Neutrophil (primary cell): ENCODE results near the gene FPGS.

Experiments
- H3K27ac ChIP-seq: fragments of 200-600 bp; sonication (generic); 2 replicates; pipeline ENCODE4 v1.5.1; 2016; ENCODE audit warnings: mild to moderate bottlenecking, moderate library complexity
- H3K27me3 ChIP-seq: fragments of 200-600 bp; sonication (generic); 2 replicates; pipeline ENCODE4 v1.6.0; 2016; ENCODE audit warnings: mild to moderate bottlenecking
- H3K36me3 ChIP-seq: fragments of 200-600 bp; sonication (generic); 2 replicates; pipeline ENCODE4 v1.5.1; 2017
- H3K4me1 ChIP-seq, 2 experiments: fragments of 200-600 bp in 1 of 2; sonication (generic) in 1 of 2; 1 replicate in 1 of 2; 2 replicates in 1 of 2; pipeline versions ENCODE4 v1.5.1 to v1.6.1; 2013 to 2016; ENCODE audit warnings: low read depth in 1 of 2, low read length in 1 of 2, mild to moderate bottlenecking in 1 of 2, moderate library complexity in 1 of 2; ENCODE audit not compliant: control insufficient read depth in 1 of 2, insufficient read depth in 1 of 2
- H3K4me3 ChIP-seq, 2 experiments: fragments of 200-600 bp in 1 of 2; sonication (generic) in 1 of 2; 1 replicate in 1 of 2; 2 replicates in 1 of 2; pipeline ENCODE4 v1.5.1; 2013 to 2016; ENCODE audit warnings: low read depth in 1 of 2, low read length in 1 of 2, mild to moderate bottlenecking in 1 of 2, moderate library complexity in 1 of 2
- H3K9me3 ChIP-seq: fragments of 200-600 bp; sonication (generic); 2 replicates; pipeline ENCODE4 v1.5.1; 2016
- CTCF ChIP-seq: fragments of 200-600 bp; sonication (generic); IDR thresholded peaks from 2 replicates; pipeline ENCODE4 v1.5.1; 2016; ENCODE audit warnings: antibody characterized with exemption

The FPGS gene

GRCh38 chr9:127809002-127809539 lies 6.4 kb downstream of the FPGS start:
- H3K36me3 ChIP-seq = peaks cover 9% of the 10 kb centered on the region
- no peak for TF ChIP-seq CTCF

GRCh38 chr9:127809540-127810377 lies 7.1 kb downstream of the FPGS start:
- H3K36me3 ChIP-seq = peaks cover 9% of the 10 kb centered on the region
- H3K9me3 ChIP-seq = no peaks in the 10 kb centered on the region
- TF ChIP-seq CTCF = no peak
- H3K27ac ChIP-seq = no peak overlapping the region
- peaks cover 0 to 5% of the 10 kb centered on the region in 2 experiments for H3K4me1 ChIP-seq
- no peaks in the 10 kb centered on the region for H3K27me3 ChIP-seq
- no peak overlapping the region for H3K4me3 ChIP-seq

More at GRCh38 chr9:127809002-127809539, 6.4 kb downstream of the FPGS start:
- Histone ChIP-seq H3K27ac (no peak overlapping the region), H3K4me1 (peaks cover under 1 to 5% of the 10 kb centered on the region in 2 experiments), H3K9me3 (no peaks in the 10 kb centered on the region), H3K4me3 (no peak overlapping the region), H3K27me3 (no peaks in the 10 kb centered on the region)

- Histone ChIP-seq H3K9me3 (no peaks in the 10 kb centered on the region), H3K36me3 (peaks cover 9% of the 10 kb centered on the region)
Observed at GRCh38 chr9:127810378-127811187, 7.9 kb downstream of the FPGS start.

GRCh38 chr9:127812011-127812410 lies 9.3 kb downstream of the FPGS start:
- Histone ChIP-seq H3K4me1 (peaks cover 0 to 5% of the 10 kb centered on the region in 2 experiments), H3K27me3 (no peaks in the 10 kb centered on the region), H3K36me3 (peaks cover 9% of the 10 kb centered on the region)

More at GRCh38 chr9:127810378-127811187, 7.9 kb downstream of the FPGS start:
- H3K4me3 ChIP-seq = no peak overlapping the region
- H3K27me3 ChIP-seq = no peaks in the 10 kb centered on the region
- H3K4me1 ChIP-seq = peaks cover 0 to 5% of the 10 kb centered on the region in 2 experiments
- no peak overlapping the region for H3K27ac ChIP-seq
- TF ChIP-seq CTCF = no peak

More at GRCh38 chr9:127812011-127812410, 9.3 kb downstream of the FPGS start:
- Histone ChIP-seq H3K27ac (no peak overlapping the region), H3K4me3 (no peak overlapping the region), H3K9me3 (no peaks in the 10 kb centered on the region)
- TF ChIP-seq CTCF = no peak
